ENCODE measurements around the gene RABEPK.
"Not testable (repeated sequence)": the region's sequence is repeated elsewhere in the genome, so short reads cannot be mapped to it uniquely, and the experiment has no call there.

RABEPK gene

GRCh38 chr9:125200216-125201047 lies at the start of gene RABEPK:
Gene RABEPK, plus strand, starts transcription at chr9:125200542. Its CDS starts 2,472 bp downstream, at chr9:125203014.
- DNase-seq (ENCODE audit: low read depth, low spot score) = peak; percentile 82

DNA sequence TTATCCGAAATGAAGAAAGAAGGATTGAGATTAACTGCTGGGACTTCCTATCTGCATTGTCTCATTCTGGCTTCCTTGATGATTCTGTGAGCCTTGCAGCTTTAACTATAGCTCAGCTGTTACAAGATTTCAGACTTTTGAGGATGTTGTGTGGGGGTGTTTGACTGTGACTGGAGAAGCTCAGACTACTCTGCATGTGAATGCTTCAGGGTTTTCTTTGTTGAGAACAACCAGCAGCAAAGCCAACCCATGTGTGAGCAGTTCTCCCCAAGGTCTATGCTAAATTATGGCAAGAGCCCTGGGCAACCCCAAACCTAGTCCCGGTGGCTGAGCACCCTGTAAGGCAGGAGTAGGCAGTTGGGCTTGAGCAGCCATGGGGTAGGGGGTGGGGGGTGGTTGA lies 48.6 kb upstream of the RABEPK start:
- no peak for DNase-seq (ENCODE audit: low read depth, low spot score)

GRCh38 chr9:125153712-125154367 lies 46.5 kb upstream of the RABEPK start:
- no peak for DNase-seq (ENCODE audit: low read depth, low spot score)

GRCh38 chr9:125156551-125156950 lies 43.8 kb upstream of the RABEPK start:
- no peak for DNase-seq (ENCODE audit: low read depth, low spot score)

GRCh38 chr9:125160750-125161149 lies 39.6 kb upstream of the RABEPK start:
- DNase-seq (ENCODE audit: low read depth, low spot score) = no peak

- no peak for DNase-seq (ENCODE audit: low read depth, low spot score)
Measured at GRCh38 chr9:125161284-125161918, 38.9 kb upstream of the RABEPK start.

DNA sequence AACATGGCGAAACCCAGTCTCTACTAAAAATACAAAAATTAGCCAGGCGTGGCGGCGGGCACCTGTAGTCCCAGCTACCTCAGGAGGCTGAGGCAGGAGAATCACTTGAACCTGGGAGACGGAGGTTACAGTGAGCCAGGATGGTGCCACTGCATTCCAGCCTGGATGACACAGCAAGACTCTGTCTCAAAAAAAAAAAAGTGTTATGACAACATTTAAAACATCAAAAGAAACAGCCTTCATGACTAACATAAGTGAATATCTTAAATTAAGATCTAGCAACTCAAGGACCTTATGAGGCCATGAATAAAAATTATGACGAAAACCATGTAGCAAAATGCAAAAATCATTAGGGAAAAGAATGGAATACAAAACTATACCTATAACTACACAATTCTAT lies 37.5 kb upstream of the RABEPK start:
- DNase-seq (ENCODE audit: low read depth, low spot score) = not testable (repeated sequence)

DNA sequence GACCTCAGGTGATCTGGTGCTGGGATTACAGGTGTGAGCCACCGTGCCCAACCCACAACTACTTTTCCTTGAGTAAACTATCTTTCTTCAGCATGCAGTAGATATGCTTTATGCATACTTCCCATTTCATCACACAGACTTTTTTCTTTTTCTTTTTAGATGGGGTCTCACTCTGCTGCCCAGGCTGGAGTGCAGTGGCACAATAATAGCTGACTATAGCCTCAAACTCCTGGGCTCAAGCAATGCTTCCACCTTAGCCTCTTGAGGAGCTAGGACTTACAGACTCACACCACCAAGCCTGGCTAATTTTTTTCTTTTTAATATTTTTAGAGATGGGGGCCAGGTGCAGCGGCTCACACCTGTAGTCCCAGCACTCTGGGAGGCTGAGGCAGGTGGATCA lies 33.6 kb upstream of the RABEPK start:
- no peak for DNase-seq (ENCODE audit: low read depth, low spot score)

DNA sequence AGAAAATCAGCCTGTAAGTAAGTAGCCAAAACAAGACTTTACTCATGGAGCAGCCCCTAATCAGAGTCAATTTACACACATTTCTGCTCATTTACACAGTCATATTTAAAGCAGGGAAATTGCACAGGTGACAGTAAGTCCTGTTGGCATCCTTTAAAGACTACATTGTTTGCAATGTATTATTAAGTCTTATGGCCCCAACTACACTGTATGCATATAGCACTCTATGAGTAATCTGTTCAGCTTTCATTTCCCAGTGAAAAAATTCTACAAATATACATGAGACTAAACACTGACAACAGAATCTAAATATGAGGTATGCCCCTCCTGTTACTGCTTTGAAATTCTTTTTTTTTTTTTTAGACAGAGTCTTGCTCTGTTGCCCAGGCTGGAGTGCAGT lies 30.4 kb upstream of the RABEPK start:
- DNase-seq (ENCODE audit: low read depth, low spot score) = no peak

DNA sequence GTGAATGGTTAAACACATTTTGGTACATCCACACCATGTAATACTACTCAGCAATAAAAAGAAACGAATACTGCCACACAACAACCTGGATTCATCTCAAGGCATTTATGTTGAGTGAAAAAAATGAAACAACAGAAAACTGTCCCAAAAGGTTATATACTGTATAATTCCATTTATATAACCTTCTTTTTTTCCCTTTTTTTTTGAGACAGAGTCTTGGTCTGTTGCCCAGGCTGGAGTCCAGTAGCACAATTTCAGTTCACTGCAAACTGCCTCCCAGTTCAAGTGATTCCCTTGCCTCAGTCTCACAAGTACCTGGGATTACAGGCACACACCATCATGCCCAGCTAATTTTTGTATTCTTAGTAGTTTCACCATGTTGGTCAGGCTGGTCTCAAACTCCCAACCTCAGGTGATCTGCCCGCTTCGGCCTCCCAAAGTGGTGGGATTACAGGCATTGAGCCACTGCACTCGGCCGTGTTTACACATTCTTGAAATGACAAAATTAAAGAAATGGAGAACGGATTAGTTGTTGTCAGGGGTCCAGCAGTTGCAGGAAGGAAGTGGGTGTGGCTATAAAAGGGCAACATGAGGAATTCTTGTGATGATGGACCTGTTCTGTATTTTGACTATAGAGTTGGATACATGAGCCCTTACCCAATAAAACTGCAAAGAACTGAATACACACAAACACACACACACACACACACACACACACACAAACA lies 28.1 kb upstream of the RABEPK start:
- no peak for DNase-seq (ENCODE audit: low read depth, low spot score)

DNA sequence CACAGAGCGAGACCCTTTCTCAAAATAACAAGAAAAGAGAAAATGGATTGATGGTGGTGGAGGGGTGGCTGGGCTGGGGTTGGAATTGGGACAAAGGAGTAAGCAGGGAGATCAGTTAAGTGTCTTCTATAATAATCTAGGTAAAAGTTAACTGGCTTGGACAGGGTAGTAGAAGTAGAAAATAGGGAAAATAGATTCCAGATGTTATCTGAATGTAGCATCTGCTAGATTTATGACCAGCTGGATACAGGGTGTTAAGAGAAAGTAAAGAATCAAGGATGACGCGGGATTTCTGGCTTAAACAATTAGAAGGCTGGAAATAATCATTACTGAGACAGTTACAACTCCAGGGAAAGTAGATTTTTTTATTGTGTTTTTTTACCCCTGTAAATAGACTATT lies 23.7 kb upstream of the RABEPK start:
- no peak for DNase-seq (ENCODE audit: low read depth, low spot score)

DNA sequence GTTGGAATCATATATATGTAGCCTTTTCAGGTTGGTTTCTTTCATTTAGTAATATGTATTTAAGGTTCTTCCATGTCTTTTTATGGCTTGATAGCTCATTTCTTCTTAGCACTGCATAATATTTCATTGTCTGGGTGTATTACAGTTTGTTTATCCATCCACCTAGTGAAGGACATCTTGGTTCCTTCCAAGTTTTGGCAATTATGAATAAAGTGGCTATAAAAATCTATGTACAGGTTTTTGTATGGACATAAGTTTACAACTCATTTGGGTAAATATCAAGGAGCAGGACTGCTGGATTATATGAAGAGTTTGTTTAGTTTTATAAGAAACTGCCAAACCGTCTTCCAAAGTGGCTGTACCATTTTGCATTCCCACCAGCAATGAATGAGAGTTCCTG lies 22.5 kb upstream of the RABEPK start:
- DNase-seq (ENCODE audit: low read depth, low spot score) = no peak

GRCh38 chr9:125179776-125180175 lies 20.6 kb upstream of the RABEPK start:
- not testable (repeated sequence) for DNase-seq (ENCODE audit: low read depth, low spot score)

DNA sequence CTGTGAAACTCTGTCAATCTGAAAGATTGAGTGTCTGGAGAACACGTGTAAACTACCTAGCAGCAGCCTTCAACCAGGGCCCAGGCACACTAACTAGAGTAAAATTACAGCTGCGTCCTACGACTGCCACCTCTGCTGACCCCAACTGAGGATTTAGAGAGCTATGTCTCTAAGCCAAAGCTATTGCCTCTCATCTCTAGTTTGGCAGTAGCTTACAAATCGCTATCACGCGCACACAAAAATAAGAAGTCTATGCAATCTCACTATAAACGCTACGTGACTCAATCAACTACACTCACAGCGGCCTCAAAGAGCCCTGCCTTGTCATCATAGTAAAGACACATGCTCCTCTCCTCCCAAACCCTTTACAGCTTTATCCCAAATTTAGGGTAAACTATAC lies 19.5 kb upstream of the RABEPK start:
- no peak for DNase-seq (ENCODE audit: low read depth, low spot score)

- not testable (repeated sequence) for DNase-seq (ENCODE audit: low read depth, low spot score)
Measured at GRCh38 chr9:125181756-125182155, 18.6 kb upstream of the RABEPK start.

- DNase-seq (ENCODE audit: low read depth, low spot score) = no peak
Measured at GRCh38 chr9:125183054-125183453, 17.3 kb upstream of the RABEPK start.

GRCh38 chr9:125183561-125183960 lies 16.8 kb upstream of the RABEPK start:
- no peak for DNase-seq (ENCODE audit: low read depth, low spot score)

- no peak for DNase-seq (ENCODE audit: low read depth, low spot score)
Measured at GRCh38 chr9:125189011-125189360, 11.4 kb upstream of the RABEPK start.

DNA sequence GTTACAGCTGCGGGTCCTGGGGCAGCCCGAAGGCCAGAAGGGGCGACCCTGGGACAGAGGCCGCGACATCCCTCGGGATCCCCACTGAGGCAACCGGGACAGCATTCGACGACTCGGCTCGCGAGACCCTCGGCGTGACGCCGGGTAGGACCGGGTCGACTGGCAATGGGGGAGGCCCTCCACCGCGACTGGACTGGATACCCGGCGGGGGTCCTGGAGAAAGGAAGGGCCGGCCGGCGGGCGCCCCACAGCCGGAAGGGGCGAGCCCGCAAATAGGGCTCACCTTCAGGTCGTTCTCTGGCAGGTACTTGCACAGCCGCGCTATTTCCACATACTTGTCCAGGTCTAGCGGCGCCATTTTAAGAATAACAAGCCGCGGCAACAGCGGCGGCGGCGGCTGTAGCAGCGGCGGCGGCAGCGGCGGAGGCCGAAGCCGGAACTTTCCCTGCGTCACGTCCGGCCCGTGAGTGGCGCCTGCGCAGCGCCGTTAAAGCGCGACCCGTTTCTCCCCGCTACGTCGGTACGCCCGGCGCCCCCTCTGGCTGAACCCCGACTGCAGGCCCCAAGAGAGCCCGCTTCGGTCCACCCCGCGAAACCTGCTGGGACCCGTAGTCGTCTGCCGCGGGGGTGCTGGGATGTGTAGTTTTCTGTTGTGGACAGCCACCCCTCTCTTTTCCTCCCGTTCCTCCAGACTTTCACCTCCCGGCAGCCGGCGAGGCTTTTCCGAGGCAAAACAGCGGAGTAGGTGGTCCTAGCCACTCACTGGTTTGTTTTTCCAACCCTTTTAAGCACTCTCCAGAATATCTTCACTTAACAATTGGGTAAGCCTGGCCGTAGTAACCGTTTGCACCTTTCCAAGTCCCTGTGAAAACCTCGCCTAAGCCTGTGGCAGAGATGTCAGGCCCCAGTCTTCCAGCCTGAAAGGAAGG lies 10.7 kb upstream of the RABEPK start, which contains the start of gene PPP6C:
PPP6C (minus strand) TSS at position 443 of the 929 bp plus-strand sequence; CDS start at position 358, 85 bp downstream.
- peak; percentile 89 for DNase-seq (ENCODE audit: low read depth, low spot score)

DNA sequence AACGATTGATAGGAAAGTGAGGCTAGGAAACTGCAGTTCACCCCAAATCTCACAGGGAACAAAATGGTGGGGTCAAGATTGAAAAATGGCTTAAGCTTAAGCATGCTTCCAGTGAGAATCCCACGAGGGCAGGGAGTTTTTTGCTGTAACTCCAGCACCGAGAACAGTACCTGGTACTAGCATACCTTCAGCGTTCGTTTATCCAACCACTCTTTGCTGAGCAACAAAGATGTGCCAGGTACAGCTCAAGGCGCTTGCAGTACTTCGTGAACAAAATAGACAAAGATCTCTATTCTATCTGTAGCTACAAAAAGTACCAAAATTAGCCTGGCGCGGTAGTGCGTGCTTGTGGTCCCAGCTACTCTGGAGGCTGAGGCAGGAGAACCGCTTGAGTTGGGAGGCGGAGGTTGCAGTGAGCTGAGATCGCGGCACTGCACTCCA lies 10.0 kb upstream of the RABEPK start:
- DNase-seq (ENCODE audit: low read depth, low spot score) = no peak

GRCh38 chr9:125194466-125194865 lies 5.9 kb upstream of the RABEPK start:
- not testable (repeated sequence) for DNase-seq (ENCODE audit: low read depth, low spot score)

Measured in brain pericyte (primary cell).